Activated naive CD8-positive, alpha-beta T cell treated with anti-CD3 and anti-CD28 coated beads, Interleukin-2, amount 50 U/mL, for 24 hours (primary cell): ENCODE data around the gene RPS16.
"Not testable (repeated sequence)": the region's sequence is repeated elsewhere in the genome, so short reads cannot be mapped to it uniquely, and the experiment has no call there.

Source experiments
- ATAC-seq: fragments of 150-1000 bp; cut with Tn5 transposase; one replicate; pipeline ENCODE4 v1.10.0; 2021
- DNase-seq: peaks from one replicate; pipeline ENCODE4 v3.0.0; 2021
- H3K27ac Mint-ChIP-seq: one replicate; pipeline ENCODE4 v1.8.0; 2021; ENCODE audit warnings: mild to moderate bottlenecking, mixed read lengths
- H3K27me3 Mint-ChIP-seq: one replicate; pipeline ENCODE4 v1.8.0; 2021; ENCODE audit warnings: mixed read lengths
- H3K36me3 Mint-ChIP-seq: one replicate; pipeline ENCODE4 v1.8.0; 2021; ENCODE audit warnings: low read depth, mixed read lengths
- H3K4me1 Mint-ChIP-seq: one replicate; pipeline ENCODE4 v1.8.0; 2021; ENCODE audit warnings: mixed read lengths
- H3K4me3 Mint-ChIP-seq: one replicate; pipeline ENCODE4 v1.8.0; 2021; ENCODE audit warnings: mild to moderate bottlenecking, moderate library complexity, mixed read lengths
- H3K9me3 Mint-ChIP-seq: one replicate; pipeline ENCODE4 v1.8.0; 2021; ENCODE audit warnings: mixed read lengths

The RPS16 gene

GRCh38 chr19:39469567-39469966 lies 33.8 kb upstream of the RPS16 start:
- peak overlapping the region; percentile 67 for H3K27ac Mint-ChIP-seq
- H3K4me3 Mint-ChIP-seq = no peak overlapping the region
- DNase-seq = no peak
- H3K36me3 Mint-ChIP-seq = peaks cover 64% of the 10 kb centered on the region
- no peaks in the 10 kb centered on the region for H3K9me3 Mint-ChIP-seq
- H3K4me1 Mint-ChIP-seq = peaks cover 33% of the 10 kb centered on the region
- no peaks in the 10 kb centered on the region for H3K27me3 Mint-ChIP-seq
- ATAC-seq = no peak

- Mint-ChIP-seq H3K27me3 (no peaks in the 10 kb centered on the region), H3K4me1 (peaks cover 33% of the 10 kb centered on the region), H3K36me3 (peaks cover 61% of the 10 kb centered on the region), H3K4me3 (no peak overlapping the region), H3K27ac (peak overlapping the region; percentile 67), H3K9me3 (no peaks in the 10 kb centered on the region)
- DNase-seq (no peak), ATAC-seq (no peak)
These were observed 33.3 kb upstream of the RPS16 start for GRCh38 chr19:39469036-39469435.

GRCh38 chr19:39467941-39468340 lies 32.2 kb upstream of the RPS16 start:
- peak overlapping the region; percentile 69 for H3K27ac Mint-ChIP-seq

GRCh38 chr19:39465956-39466747 lies 30.4 kb upstream of the RPS16 start:
- peaks cover 57% of the 10 kb centered on the region for H3K36me3 Mint-ChIP-seq
- H3K4me1 Mint-ChIP-seq = peaks cover 21% of the 10 kb centered on the region
- no peaks in the 10 kb centered on the region for H3K27me3 Mint-ChIP-seq
- H3K27ac Mint-ChIP-seq = peak overlapping the region; percentile 54
- no peaks in the 10 kb centered on the region for H3K9me3 Mint-ChIP-seq
- no peak for DNase-seq
- ATAC-seq = no peak
- no peak overlapping the region for H3K4me3 Mint-ChIP-seq

More at GRCh38 chr19:39467941-39468340, 32.2 kb upstream of the RPS16 start:
- DNase-seq = no peak
- no peaks in the 10 kb centered on the region for H3K27me3 Mint-ChIP-seq
- no peak overlapping the region for H3K4me3 Mint-ChIP-seq
- no peaks in the 10 kb centered on the region for H3K9me3 Mint-ChIP-seq
- H3K36me3 Mint-ChIP-seq = peaks cover 67% of the 10 kb centered on the region
- peaks cover 33% of the 10 kb centered on the region for H3K4me1 Mint-ChIP-seq
- no peak for ATAC-seq

- Mint-ChIP-seq H3K4me1 (peaks cover 2% of the 10 kb centered on the region), H3K36me3 (peaks cover 50% of the 10 kb centered on the region), H3K4me3 (no peak overlapping the region), H3K27me3 (no peaks in the 10 kb centered on the region), H3K9me3 (no peaks in the 10 kb centered on the region), H3K27ac (no peak overlapping the region)
- ATAC-seq = no peak
- no peak for DNase-seq
These were observed 27.7 kb upstream of the RPS16 start for GRCh38 chr19:39463403-39463802.

GRCh38 chr19:39451257-39451656 lies 15.5 kb upstream of the RPS16 start:
- H3K9me3 Mint-ChIP-seq, DNase-seq, H3K27me3 Mint-ChIP-seq, H3K4me3 Mint-ChIP-seq, H3K27ac Mint-ChIP-seq, ATAC-seq: not testable (repeated sequence)
- Mint-ChIP-seq H3K36me3 (peaks cover 63% of the 10 kb centered on the region), H3K4me1 (peaks cover 63% of the 10 kb centered on the region)

- H3K9me3 Mint-ChIP-seq = no peaks in the 10 kb centered on the region
- peak overlapping the region; percentile 99 for H3K27ac Mint-ChIP-seq
- ATAC-seq = no peak
- peaks cover 71% of the 10 kb centered on the region for H3K36me3 Mint-ChIP-seq
- peaks cover 69% of the 10 kb centered on the region for H3K4me1 Mint-ChIP-seq
- no peak for DNase-seq
- no peaks in the 10 kb centered on the region for H3K27me3 Mint-ChIP-seq
- peak overlapping the region; percentile 99 for H3K4me3 Mint-ChIP-seq
These were observed 13.5 kb upstream of the RPS16 start for GRCh38 chr19:39449116-39449797.

- Mint-ChIP-seq H3K4me3 (peak overlapping the region; percentile 99), H3K36me3 (peaks cover 63% of the 10 kb centered on the region), H3K4me1 (peaks cover 73% of the 10 kb centered on the region), H3K27ac (peak overlapping the region; percentile 99), H3K27me3 (no peaks in the 10 kb centered on the region), H3K9me3 (no peaks in the 10 kb centered on the region)
- DNase-seq (peak; percentile 48), ATAC-seq (no peak)
These were observed 12.5 kb upstream of the RPS16 start for GRCh38 chr19:39448271-39448670.

GRCh38 chr19:39446365-39447084 lies 10.8 kb upstream of the RPS16 start:
- H3K9me3 Mint-ChIP-seq = no peaks in the 10 kb centered on the region
- peaks cover 49% of the 10 kb centered on the region for H3K36me3 Mint-ChIP-seq
- H3K4me3 Mint-ChIP-seq = peak overlapping the region; percentile 99
- no peaks in the 10 kb centered on the region for H3K27me3 Mint-ChIP-seq
- H3K4me1 Mint-ChIP-seq = peaks cover 62% of the 10 kb centered on the region
- ATAC-seq = no peak
- H3K27ac Mint-ChIP-seq = peak overlapping the region; percentile 99
- DNase-seq = no peak

- Mint-ChIP-seq H3K4me3 (peak within 1 kb of the TSS; percentile 99), H3K27me3 (no peaks in the 10 kb centered on the region), H3K27ac (peak within 1 kb of the TSS; percentile 99), H3K9me3 (no peaks in the 10 kb centered on the region), H3K36me3 (peaks cover 45% of the 10 kb centered on the region), H3K4me1 (peaks cover 57% of the 10 kb centered on the region)
- peak; percentile 96 for DNase-seq
- ATAC-seq = peak; percentile 93
These were observed 9.7 kb upstream of the RPS16 start, which contains the start of gene SUPT5H for GRCh38 chr19:39445196-39446111. TSS of gene SUPT5H (plus strand) at chr19:39445582. CDS start at chr19:39445891, 309 bp downstream.

GRCh38 chr19:39444598-39445195 lies 8.9 kb upstream of the RPS16 start:
- Mint-ChIP-seq H3K27me3 (no peaks in the 10 kb centered on the region), H3K27ac (peak overlapping the region; percentile 99), H3K4me3 (peak overlapping the region; percentile 99), H3K9me3 (no peaks in the 10 kb centered on the region), H3K4me1 (peaks cover 56% of the 10 kb centered on the region), H3K36me3 (peaks cover 42% of the 10 kb centered on the region)
- DNase-seq (no peak), ATAC-seq (no peak)

- peaks cover 43% of the 10 kb centered on the region for H3K4me1 Mint-ChIP-seq
- no peak overlapping the region for H3K27ac Mint-ChIP-seq
- peaks cover 23% of the 10 kb centered on the region for H3K36me3 Mint-ChIP-seq
- ATAC-seq (no peak), DNase-seq (no peak)
- H3K27me3 Mint-ChIP-seq = peaks cover 5% of the 10 kb centered on the region
- no peaks in the 10 kb centered on the region for H3K9me3 Mint-ChIP-seq
- no peak overlapping the region for H3K4me3 Mint-ChIP-seq
These were observed 2.7 kb upstream of the RPS16 start for GRCh38 chr19:39438270-39438934.

- no peak for ATAC-seq
- no peak for DNase-seq
- Mint-ChIP-seq H3K9me3 (no peaks in the 10 kb centered on the region), H3K4me1 (peaks cover 56% of the 10 kb centered on the region), H3K27ac (peak overlapping the region; percentile 99), H3K27me3 (peaks cover 5% of the 10 kb centered on the region), H3K36me3 (peaks cover 35% of the 10 kb centered on the region), H3K4me3 (peak overlapping the region; percentile 100)
These were observed 584 bp upstream of the RPS16 start for GRCh38 chr19:39436350-39436716.
